ENCODE data around the gene BICC1.

Gene BICC1, protein sequence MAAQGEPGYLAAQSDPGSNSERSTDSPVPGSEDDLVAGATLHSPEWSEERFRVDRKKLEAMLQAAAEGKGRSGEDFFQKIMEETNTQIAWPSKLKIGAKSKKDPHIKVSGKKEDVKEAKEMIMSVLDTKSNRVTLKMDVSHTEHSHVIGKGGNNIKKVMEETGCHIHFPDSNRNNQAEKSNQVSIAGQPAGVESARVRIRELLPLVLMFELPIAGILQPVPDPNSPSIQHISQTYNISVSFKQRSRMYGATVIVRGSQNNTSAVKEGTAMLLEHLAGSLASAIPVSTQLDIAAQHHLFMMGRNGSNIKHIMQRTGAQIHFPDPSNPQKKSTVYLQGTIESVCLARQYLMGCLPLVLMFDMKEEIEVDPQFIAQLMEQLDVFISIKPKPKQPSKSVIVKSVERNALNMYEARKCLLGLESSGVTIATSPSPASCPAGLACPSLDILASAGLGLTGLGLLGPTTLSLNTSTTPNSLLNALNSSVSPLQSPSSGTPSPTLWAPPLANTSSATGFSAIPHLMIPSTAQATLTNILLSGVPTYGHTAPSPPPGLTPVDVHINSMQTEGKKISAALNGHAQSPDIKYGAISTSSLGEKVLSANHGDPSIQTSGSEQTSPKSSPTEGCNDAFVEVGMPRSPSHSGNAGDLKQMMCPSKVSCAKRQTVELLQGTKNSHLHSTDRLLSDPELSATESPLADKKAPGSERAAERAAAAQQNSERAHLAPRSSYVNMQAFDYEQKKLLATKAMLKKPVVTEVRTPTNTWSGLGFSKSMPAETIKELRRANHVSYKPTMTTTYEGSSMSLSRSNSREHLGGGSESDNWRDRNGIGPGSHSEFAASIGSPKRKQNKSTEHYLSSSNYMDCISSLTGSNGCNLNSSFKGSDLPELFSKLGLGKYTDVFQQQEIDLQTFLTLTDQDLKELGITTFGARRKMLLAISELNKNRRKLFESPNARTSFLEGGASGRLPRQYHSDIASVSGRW
- total RNA-seq, result 0.72 to 1.1 reads per million in 2 donors

DNA sequence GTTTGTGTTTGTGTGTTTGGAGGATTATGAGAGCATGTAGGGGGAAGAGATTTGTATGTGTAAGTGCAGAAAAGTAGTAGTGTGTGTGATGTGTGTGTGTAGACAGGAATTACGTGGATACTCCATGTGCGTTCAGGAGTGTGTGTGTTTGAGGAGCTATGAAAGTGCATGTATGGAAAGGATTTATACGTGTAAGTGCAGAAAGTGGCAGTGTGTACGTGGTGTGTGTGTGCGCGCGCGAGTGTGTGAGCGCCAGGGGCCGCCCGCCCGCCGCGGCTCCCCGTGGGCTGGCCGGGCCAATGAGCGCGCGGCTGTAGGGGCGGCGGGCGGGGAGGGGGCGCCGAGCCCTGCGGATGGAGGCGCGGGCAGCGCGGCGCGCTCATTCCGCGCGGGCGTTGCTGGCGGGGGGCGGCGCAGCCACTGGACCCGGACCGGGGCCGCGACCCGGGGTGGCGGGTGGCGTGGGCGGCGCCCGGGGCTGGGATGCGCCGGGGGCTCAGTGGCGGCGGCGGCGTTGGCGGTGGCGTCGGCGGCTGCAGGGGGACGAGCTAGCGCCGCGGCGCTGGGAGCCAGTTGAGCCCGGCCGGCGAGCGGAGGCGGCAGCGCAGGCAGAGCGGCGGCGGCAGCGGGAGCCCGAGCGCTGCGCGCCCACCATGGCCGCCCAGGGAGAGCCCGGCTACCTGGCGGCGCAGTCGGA lies at the start of gene BICC1:
Gene BICC1 (plus strand): TSS at position 382 of the 697 bp plus-strand sequence. CDS start 272 bp downstream, at position 654.
- DNase-seq, result no peak

DNA sequence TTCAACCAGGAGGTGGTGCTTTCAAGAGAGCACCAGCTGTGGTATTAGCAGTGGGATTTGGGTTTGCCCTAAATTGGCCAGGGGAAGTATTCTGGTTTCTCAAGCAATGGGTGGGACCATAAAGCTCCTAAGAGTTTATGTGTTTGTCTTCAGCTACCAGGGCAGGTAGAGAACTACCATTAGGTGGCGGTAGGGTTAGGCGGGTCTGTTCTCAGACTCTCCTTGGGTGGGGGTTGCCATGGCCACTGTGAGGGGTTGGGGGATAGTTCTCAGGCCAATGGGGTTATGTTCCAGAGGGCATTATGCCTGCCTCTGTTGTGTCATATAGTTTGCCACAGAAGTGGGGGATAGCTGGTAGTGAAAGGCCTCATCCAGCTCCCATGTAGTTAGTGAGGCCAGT lies 47.7 kb upstream of the BICC1 start:
- no peak for DNase-seq

DNA sequence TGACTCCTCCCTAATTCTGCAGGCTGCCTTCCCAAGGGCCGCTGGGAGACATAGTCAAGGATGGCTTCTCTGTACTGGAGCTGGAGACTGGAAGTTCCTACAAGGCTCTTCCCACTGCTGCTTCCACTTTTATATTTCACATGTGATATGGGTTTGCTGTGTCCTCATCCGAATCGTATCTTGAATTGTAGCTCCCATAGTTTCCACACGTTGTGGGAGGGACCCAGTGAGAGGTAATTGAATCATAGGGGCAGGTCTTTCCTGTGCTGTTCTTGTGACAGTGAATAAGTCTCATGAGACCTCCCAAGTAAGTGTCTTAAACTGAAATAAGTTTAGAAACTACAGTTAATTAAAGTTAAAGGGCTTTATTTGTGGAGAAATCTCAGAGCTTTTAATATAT lies 47.0 kb upstream of the BICC1 start:
- DNase-seq, result no peak

DNA sequence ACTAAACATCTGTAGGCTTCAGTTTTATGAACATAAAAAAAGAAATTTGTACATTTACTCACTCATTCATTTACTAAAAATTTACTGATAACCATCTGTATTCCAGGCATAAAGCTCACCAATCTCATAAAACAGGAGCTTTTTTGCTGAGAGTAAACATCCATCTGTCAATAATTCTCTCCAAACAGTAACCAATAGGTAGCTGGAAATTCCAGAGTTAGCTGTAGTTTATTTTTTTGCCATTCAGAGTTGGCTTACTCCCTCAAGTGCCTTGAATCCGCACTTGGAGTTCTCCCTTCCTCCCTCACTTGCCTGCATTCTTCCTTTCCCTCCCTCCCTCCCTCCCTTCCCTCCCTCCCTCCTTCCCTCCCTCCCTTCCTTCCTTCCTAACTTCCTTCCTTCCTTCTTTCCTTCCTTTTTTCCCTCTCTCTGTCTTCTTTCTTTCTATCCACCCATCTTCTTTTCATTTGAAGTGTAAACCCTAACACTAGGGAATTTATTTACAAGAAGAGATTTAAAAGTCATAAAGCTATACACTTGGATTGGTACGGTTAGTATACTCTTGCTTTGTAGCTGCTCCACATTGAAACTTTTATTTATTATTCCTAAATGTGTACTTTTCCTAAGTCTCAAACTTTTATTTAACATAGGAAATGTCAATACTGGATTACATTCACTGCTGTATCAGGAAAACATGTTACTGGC lies 44.6 kb upstream of the BICC1 start:
- DNase-seq, result no peak

DNA sequence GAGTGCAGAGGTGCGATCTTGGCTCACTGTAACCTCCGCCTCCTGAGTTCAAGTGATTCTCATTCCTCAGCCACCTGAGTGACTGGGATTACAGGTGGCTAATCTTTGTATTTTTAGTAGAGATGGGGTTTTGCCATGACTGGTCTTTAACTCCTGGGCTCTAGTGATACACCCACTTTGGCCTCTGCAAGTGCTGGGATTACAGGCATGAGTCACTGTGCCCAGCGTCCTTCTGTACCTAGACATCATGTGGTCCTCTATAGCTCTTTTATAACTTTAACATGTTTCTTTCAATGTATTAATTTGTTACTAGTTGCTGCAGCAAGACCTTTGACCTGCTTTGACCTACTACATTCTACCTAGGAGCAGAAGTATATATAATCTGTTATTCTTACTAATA lies 38.7 kb upstream of the BICC1 start:
- DNase-seq, result no peak

DNA sequence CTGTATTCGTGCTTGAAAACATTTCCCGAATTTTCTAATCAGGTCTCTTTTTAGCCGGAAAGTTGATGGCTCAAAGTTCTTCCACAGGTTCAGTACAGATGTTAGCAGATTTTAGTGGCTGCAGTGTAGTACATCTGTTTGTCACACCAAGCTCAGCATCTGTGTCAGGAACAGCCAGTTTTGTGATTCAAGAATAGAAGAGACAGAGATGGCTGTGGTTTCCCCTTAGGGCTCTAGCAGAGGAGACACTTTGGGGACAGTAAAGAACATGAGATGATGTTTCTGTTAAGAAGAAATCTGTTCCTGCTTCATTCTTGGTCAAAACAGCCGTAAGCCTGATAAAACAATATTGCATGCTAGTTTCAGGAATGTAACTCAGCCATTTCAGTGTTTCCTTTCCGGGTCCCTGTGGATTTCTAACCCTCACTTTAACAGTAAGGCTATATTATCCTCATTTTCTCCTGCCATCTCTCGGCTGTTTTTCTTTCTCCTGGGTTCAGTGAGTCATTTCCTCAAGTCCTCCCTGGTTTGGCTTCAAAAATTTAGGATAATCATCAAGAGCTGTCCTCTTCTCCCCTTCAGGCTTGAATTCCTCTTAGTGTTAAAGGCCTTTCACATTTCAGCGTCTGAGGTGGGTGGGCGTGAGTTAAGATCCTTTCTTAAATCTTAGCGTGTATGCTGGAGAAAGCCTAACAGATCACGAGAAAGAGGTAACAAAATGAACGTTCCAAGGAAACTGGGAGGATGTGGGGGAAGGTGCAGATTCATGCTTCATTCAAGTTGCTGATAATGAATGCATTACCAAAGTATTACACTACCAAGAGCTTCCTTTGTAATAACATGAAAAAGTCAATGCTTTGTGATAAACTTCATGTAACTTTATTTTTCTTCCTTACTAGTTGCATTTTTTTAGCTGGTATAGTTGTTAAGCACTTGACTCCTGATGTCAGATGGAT lies 37.1 kb upstream of the BICC1 start:
- no peak for DNase-seq

DNA sequence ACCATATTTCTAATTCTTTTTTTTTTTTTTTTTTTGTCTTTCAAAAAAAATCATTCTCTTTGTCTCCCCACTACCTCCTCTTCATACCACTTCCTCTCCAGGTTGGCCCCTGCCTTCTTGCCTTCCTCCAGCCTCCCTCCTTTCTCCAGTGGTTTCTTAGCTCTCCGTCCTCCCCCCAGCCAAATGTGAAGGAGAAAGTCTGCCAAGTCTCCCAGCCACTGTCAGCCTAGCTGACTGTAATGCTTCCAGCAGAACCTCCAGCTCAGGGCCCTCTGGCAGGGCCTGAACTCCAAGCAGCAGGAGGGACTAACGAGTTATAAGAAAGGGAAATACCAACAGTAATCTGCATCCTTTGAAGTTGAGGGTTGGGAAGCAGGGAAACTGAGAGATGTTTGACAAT lies 35.5 kb upstream of the BICC1 start:
- DNase-seq, result no peak

DNA sequence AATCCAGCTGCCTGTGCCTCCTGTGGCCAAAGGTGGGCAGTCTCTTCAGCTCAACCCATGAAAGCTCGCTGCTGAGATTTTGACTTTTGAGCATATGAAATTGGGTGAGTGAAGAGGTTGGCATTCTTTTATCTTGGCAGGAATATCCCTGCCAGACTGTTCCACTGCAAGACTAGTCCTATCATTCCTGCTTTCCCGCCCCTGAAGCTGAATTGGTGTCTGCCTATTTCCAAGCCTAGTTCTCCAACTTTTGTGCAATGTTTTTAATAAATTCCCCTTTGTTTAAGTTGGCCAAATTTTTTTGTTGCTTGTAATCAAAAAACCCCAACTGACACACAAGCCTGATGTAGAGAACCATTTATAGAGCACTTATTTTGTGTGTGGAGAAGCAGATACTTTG lies 34.8 kb upstream of the BICC1 start:
- no peak for DNase-seq

DNA sequence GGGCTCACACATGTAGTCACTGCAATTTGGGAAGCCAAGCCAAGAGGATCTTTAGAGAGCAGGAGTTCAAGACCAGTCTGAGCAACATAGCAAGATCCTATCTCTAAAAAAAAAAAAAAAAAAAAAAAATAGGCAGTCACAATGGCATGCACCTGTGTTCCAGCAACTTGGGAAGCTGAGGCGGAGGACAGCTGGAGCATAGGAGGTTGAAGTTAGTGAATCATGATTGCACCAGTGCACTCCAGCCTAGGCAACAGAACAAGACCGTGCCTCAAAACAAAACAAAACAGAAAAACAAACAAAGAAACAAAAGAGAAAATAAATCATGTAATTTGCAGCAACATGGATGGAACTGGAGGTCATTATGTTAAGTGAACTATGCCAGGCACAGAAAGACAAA lies 33.6 kb upstream of the BICC1 start:
- no peak for DNase-seq

DNA sequence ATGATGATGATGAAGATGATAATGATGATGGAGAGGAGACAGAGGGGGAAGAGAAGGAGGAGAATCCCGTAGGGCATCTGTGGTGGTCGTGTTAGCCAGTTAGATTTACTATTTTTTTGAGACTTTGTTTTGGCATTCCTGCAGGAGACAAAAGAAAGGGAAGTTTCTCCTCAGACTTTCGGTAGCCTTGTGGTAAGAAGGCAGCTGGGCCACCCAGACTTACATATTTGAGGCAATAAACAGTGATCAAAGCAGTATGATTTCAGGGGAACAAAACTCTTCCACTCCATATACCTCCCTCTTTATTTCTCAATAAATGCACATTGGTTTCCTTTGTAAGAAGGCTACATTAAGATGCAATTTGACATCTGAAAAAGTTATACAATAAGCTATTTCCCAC lies 32.4 kb upstream of the BICC1 start:
- DNase-seq, result no peak

DNA sequence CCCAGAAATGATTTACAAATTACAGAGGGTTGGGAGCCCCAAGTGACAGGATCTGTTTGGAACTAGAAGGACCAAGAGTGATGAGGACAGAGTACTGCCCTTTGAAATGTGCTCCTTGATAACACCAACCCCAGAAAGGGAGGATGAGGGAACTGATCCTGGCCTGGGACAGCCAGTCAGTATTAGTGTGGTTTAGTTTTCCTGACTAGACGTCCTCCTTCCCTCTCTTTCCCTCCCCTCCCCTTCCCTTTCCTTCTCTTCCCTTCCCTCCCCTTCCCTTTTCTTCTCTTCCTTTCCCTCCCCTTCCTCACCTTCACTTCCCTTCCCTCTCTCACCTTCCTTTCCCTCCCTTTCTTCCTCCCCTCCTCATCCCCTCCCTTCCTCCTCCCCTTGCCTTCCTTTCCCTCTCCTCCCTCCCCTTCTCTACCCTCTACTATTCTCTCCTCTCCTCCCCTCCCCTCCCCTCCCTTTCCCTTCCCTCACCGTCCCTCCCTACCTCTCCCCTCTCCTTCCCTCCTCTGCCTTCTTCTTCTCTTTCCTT lies 31.0 kb upstream of the BICC1 start:
- no peak for DNase-seq

DNA sequence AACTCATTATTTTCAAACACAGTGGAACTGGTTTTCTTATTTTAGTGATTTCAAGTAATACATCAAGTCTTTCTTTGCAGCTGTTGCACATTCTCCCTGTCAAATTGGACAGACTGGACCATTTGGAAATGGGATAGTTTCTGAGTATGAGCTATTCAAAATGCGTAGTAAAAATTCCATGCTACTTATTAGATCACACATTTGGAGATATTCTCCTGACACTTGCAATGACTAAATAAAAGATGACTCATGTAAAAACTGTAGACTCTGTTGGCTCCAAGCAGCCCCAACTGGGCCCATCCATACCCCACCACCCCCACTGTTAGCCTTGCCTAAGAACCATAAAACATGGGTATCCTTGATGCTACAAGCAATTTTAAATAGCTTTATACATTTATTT lies 25.9 kb upstream of the BICC1 start:
- DNase-seq, result no peak

DNA sequence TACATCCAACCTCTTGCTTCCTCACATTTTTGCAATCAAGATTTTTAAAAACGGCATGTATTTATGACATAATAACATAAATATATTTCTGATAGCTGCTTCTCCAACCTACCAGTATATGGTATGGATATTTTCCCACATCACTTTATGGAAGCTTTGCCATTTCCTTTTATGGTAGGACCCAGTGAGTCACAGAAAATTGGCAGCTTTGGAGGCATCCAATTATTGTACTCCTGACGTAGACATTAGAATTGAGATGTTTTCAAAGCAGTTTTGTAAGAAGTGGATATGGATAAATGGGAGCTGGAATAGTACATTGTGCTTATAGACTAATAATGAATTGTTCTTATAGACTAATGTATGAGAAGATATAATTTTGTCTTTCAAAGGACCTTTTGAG lies 23.8 kb upstream of the BICC1 start:
- no peak for DNase-seq

DNA sequence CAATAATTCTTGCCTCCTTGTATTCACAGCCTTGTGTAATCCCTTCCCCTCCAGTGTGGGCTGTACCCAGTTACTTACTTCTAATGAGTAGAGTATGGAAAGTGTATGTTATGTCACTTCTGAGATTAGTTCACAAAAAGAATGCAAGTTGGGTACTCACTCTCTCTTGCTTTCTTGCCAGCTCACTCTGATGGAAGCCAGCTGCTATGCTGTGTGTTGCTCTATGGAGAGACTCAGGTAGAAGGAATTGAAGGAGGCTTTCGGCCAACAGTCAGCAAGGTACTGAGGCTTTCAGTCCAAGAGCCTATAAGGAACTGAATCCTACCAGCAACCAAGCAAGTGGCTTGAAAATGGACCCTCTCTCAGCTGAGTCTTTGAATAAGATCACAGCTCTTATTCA lies 9.7 kb upstream of the BICC1 start:
- no peak for DNase-seq

DNA sequence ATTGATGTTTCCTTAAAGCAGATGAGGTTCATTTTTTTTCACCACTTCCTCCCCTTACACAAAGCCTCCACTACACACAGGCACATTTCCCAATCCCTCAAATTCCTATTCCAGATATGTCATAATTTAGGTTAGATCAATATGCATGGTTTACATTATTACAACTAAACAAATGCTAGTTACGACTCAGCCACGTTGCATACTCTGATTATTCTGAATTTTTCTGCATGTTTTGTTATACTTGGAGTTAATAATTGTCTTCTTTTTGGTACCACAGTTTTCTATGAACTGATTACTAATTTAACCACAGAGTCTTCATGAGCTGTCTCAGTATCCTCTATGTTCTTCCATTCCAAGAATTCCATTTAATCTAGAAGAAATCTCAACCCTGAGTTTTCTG lies 4.4 kb upstream of the BICC1 start:
- no peak for DNase-seq

DNA sequence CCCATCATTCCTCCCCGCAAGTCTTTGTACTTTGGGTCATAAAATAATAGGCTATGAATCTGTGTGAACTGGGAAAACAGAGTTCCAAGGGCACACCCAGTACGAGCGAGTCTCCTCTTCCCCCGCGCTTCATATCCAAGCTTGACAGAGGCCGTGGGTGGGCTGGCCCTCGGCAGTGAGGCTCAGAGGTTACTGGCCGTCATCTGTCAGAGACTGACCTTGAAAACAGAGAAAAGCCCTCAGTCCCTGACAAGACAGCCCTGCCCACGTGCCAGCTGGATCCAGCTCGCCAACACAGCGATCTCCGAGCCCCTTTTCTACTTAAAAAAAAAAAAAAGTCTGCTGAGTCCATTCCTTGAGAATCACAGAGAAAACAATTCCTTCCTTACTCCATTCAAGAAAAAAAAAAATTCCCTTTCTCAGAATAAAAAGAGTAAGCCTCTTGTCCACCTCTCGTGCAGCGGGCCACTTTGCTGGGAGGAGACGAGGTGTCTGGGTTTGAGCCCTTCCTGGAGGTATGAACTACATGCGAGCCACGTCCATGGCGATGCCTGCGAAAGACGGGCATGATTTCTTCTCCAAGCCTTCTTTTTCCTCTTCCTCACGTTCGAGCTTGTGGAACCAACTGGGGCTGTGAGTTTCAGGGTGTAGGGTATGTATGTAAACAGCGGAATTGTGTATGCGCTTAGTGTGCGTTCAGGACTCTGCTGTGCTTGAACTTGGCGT lies 744 bp upstream of the BICC1 start:
- DNase-seq, result no peak

DNA sequence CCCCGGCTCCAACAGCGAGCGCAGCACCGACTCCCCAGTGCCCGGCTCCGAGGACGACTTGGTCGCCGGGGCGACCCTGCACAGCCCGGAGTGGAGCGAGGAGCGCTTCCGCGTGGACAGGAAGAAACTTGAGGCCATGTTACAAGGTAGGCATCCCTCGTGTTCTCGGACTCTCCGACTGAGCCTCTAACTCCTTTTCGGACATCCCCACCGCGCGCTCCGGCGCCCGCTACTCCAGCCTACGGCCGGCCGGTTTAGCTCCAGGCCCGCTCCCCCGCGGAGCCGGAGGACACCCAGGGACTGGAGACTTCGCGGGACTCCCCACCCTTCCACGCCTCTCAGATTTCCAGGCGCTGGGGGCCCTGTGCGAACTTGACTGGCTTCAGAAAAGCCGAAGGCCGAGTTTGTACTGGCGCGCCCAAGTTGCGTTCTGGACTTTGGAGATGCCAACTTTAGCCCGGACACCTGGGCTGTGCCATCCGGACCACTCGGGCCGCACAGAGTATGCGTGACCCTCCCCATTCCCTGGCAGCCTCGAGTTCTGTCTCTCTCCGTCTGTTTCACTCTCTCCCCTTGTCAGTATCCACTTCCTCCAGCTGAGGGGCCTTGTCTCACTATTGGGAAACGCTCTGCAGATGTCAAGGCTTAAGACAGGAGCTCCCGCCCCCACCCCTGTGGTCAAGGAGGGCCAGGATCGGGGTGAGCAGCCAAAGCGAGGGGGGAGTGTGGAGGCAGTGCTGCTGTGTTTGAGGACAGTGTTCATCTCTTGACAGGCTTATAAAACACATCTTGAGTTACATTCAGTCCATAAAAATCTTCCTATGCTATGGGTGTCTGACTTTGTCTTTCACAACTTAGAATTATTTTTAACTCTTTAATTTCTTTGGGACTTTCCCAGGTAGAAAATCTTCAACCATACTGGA lies 777 bp downstream of the BICC1 start:
- DNase-seq, result no peak

DNA sequence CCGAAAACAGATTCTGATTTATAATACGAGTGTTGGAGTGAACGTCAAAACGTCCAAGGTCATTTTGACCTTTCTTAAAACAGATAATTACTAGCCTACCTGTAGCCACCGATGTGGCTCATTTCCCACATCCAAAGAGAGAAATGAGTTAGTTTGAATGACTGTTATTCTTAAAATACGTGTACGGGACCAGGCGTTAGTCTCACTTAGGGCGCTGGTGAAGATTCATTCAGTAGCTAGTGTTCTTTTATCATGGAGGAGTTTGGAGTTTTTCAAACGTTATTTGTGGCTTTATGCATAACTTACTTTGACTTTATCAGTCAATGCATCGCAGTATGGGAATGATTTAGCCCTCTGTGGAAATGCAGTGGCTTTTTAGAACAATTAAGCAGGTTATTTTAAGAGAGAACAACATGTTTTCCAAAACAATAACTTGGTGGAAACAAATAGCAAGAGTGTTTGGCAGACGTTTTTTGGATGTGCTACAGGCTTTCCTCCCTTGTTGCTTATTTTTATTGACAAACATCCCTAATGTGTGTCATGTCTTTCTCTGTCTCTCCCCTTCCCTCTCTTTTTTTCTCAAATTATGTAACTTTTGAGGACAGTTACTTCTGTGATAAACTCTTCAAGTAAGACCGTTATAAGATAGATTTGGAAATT lies 1.6 kb downstream of the BICC1 start:
- no peak for DNase-seq

Measured in activated gamma-delta T cell (primary cell).